ENCODE data around the gene SPEN.

Gene SPEN

GRCh38 chr1:15852036-15852827, 4.7 kb downstream of the SPEN start:
- no peaks in the 10 kb centered on the region for H3K27me3 ChIP-seq (replicated peaks in 2 of 5; ENCODE audit: control insufficient read depth in 4 of 5, insufficient read depth in 5 of 5, low read length in 4 of 5)
- no peaks in the 10 kb centered on the region for H3K9me3 ChIP-seq (ENCODE audit: control extremely low read depth in 1 of 5, control insufficient read depth in 4 of 5, insufficient read depth in 2 of 5, low read depth in 1 of 5, low read length in 4 of 5)
- ChIA-PET POLR2A (no interaction called here), CTCF (interaction anchor here (0.6 to 1.7 kb wide), 5 partner anchors 10 to 36 kb away, joined by 3 to 4 read pairs (median 3); no protein-coding TSS in a partner anchor)
- peak overlapping the region in 3 of 7 experiments; percentile 19 to 37 (median 23) for H3K4me3 ChIP-seq (ENCODE audit: control insufficient read depth in 1 of 7, extremely low read depth in 1 of 7, insufficient read depth in 4 of 7, low read depth in 2 of 7, low read length in 6 of 7)
- H3K27ac ChIP-seq (ENCODE audit: insufficient read depth in 1 of 2, low read depth in 1 of 2, low read length in 2 of 2, poor library complexity in 1 of 2, severe bottlenecking in 2 of 2), result peak overlapping the region in 1 of 2 experiments; percentile 29
- peak in 2 of 3 donors; percentile 20 to 37 for DNase-seq
- 37% methylated on average over 5 of the region's 6 CpGs for WGBS (ENCODE audit: insufficient coverage)
- H3K4me1 ChIP-seq (ENCODE audit: control extremely low read depth in 1 of 4, control insufficient read depth in 4 of 4, insufficient read depth in 4 of 4, low read length in 3 of 4), result peaks cover 24 to 40% (median 30%) of the 10 kb centered on the region in 4 experiments
- no peaks in the 10 kb centered on the region for H3K36me3 ChIP-seq (ENCODE audit: control insufficient read depth in 4 of 4, insufficient read depth in 4 of 4, low read length in 3 of 4)

GRCh38 chr1:15852828-15853302, 5.4 kb downstream of the SPEN start:
- POLR2A ChIA-PET, result no interaction called here
- CTCF ChIA-PET, result interaction anchor here (0.6 to 1.4 kb wide), 4 partner anchors 9 to 23 kb away, joined by 3 read pairs; no protein-coding TSS in a partner anchor
- H3K27me3 ChIP-seq (replicated peaks in 2 of 5; ENCODE audit: control insufficient read depth in 4 of 5, insufficient read depth in 5 of 5, low read length in 4 of 5), result no peaks in the 10 kb centered on the region

GRCh38 chr1:15856888-15857287, 9.4 kb downstream of the SPEN start:
- POLR2A ChIA-PET, result no interaction called here
- DNase-seq, result no peak
- 93% methylated on average over 4 of the region's 5 CpGs for WGBS (ENCODE audit: insufficient coverage)
- H3K4me3 ChIP-seq (ENCODE audit: control insufficient read depth in 1 of 7, extremely low read depth in 1 of 7, insufficient read depth in 4 of 7, low read depth in 2 of 7, low read length in 6 of 7), result no peak overlapping the region
- CTCF ChIA-PET, result no interaction called here
- H3K9me3 ChIP-seq (ENCODE audit: control extremely low read depth in 1 of 5, control insufficient read depth in 4 of 5, insufficient read depth in 2 of 5, low read depth in 1 of 5, low read length in 4 of 5), result no peaks in the 10 kb centered on the region
- no peaks in the 10 kb centered on the region for H3K27me3 ChIP-seq (replicated peaks in 2 of 5; ENCODE audit: control insufficient read depth in 4 of 5, insufficient read depth in 5 of 5, low read length in 4 of 5)
- H3K36me3 ChIP-seq (ENCODE audit: control insufficient read depth in 4 of 4, insufficient read depth in 4 of 4, low read length in 3 of 4), result no peaks in the 10 kb centered on the region
- peaks cover 6 to 15% (median 7%) of the 10 kb centered on the region in 4 experiments for H3K4me1 ChIP-seq (ENCODE audit: control extremely low read depth in 1 of 4, control insufficient read depth in 4 of 4, insufficient read depth in 4 of 4, low read length in 3 of 4)
- H3K27ac ChIP-seq (ENCODE audit: insufficient read depth in 1 of 2, low read depth in 1 of 2, low read length in 2 of 2, poor library complexity in 1 of 2, severe bottlenecking in 2 of 2), result peak overlapping the region in 1 of 2 experiments; percentile 32

More at GRCh38 chr1:15852828-15853302, 5.4 kb downstream of the SPEN start:
- H3K4me1 ChIP-seq (ENCODE audit: control extremely low read depth in 1 of 4, control insufficient read depth in 4 of 4, insufficient read depth in 4 of 4, low read length in 3 of 4), result peaks cover 24 to 40% (median 30%) of the 10 kb centered on the region in 4 experiments
- no peaks in the 10 kb centered on the region for H3K36me3 ChIP-seq (ENCODE audit: control insufficient read depth in 4 of 4, insufficient read depth in 4 of 4, low read length in 3 of 4)
- WGBS (ENCODE audit: insufficient coverage), result 94% methylated on average over 2 of the region's 3 CpGs
- H3K9me3 ChIP-seq (ENCODE audit: control extremely low read depth in 1 of 5, control insufficient read depth in 4 of 5, insufficient read depth in 2 of 5, low read depth in 1 of 5, low read length in 4 of 5), result no peaks in the 10 kb centered on the region
- no peak overlapping the region for H3K4me3 ChIP-seq (ENCODE audit: control insufficient read depth in 1 of 7, extremely low read depth in 1 of 7, insufficient read depth in 4 of 7, low read depth in 2 of 7, low read length in 6 of 7)
- H3K27ac ChIP-seq (ENCODE audit: insufficient read depth in 1 of 2, low read depth in 1 of 2, low read length in 2 of 2, poor library complexity in 1 of 2, severe bottlenecking in 2 of 2), result no peak overlapping the region
- no peak for DNase-seq

- Histone ChIP-seq H3K4me1 (ENCODE audit: control extremely low read depth in 1 of 4, control insufficient read depth in 4 of 4, insufficient read depth in 4 of 4, low read length in 3 of 4) (peaks cover 0 to 3% (median 1%) of the 10 kb centered on the region in 4 experiments), H3K27ac (ENCODE audit: insufficient read depth in 1 of 2, low read depth in 1 of 2, low read length in 2 of 2, poor library complexity in 1 of 2, severe bottlenecking in 2 of 2) (no peak overlapping the region), H3K4me3 (ENCODE audit: control insufficient read depth in 1 of 7, extremely low read depth in 1 of 7, insufficient read depth in 4 of 7, low read depth in 2 of 7, low read length in 6 of 7) (no peak overlapping the region), H3K27me3 (replicated peaks in 2 of 5; ENCODE audit: control insufficient read depth in 4 of 5, insufficient read depth in 5 of 5, low read length in 4 of 5) (no peaks in the 10 kb centered on the region), H3K9me3 (ENCODE audit: control extremely low read depth in 1 of 5, control insufficient read depth in 4 of 5, insufficient read depth in 2 of 5, low read depth in 1 of 5, low read length in 4 of 5) (no peaks in the 10 kb centered on the region), H3K36me3 (ENCODE audit: control insufficient read depth in 4 of 4, insufficient read depth in 4 of 4, low read length in 3 of 4) (peaks cover 0 to 1% (median 0%) of the 10 kb centered on the region in 4 experiments)
- WGBS (ENCODE audit: insufficient coverage), result 96% methylated on average over 6 of the region's 6 CpGs
- no peak for DNase-seq
- ChIA-PET POLR2A (interaction anchor here (1.2 kb wide), 1 partner anchor 21 kb away, joined by 5 read pairs; no protein-coding TSS in a partner anchor), CTCF (interaction anchor here (1.3 to 1.6 kb wide), 3 partner anchors 7 to 19 kb away, joined by 4 to 5 read pairs (median 5); no protein-coding TSS in a partner anchor)
Observed at GRCh38 chr1:15858069-15858670, 10.7 kb downstream of the SPEN start.

- POLR2A ChIA-PET, result interaction anchor here (0.6 kb wide), 1 partner anchor 24 kb away, joined by 4 read pairs; no protein-coding TSS in a partner anchor
- WGBS (ENCODE audit: insufficient coverage), result no CpG with 5 or more reads among the region's 8 CpGs
- H3K4me1 ChIP-seq (ENCODE audit: control extremely low read depth in 1 of 4, control insufficient read depth in 4 of 4, insufficient read depth in 4 of 4, low read length in 3 of 4), result peaks cover 0 to 3% (median 1%) of the 10 kb centered on the region in 4 experiments
- peaks cover 0 to 1% (median 0%) of the 10 kb centered on the region in 4 experiments for H3K36me3 ChIP-seq (ENCODE audit: control insufficient read depth in 4 of 4, insufficient read depth in 4 of 4, low read length in 3 of 4)
- no peak overlapping the region for H3K27ac ChIP-seq (ENCODE audit: insufficient read depth in 1 of 2, low read depth in 1 of 2, low read length in 2 of 2, poor library complexity in 1 of 2, severe bottlenecking in 2 of 2)
- CTCF ChIA-PET, result interaction anchor here (0.6 to 1.6 kb wide), 5 partner anchors 8 to 43 kb away, joined by 3 to 5 read pairs (median 5); no protein-coding TSS in a partner anchor
- DNase-seq, result no peak
- H3K4me3 ChIP-seq (ENCODE audit: control insufficient read depth in 1 of 7, extremely low read depth in 1 of 7, insufficient read depth in 4 of 7, low read depth in 2 of 7, low read length in 6 of 7), result no peak overlapping the region
- no peaks in the 10 kb centered on the region for H3K9me3 ChIP-seq (ENCODE audit: control extremely low read depth in 1 of 5, control insufficient read depth in 4 of 5, insufficient read depth in 2 of 5, low read depth in 1 of 5, low read length in 4 of 5)
- no peaks in the 10 kb centered on the region for H3K27me3 ChIP-seq (replicated peaks in 2 of 5; ENCODE audit: control insufficient read depth in 4 of 5, insufficient read depth in 5 of 5, low read length in 4 of 5)
Observed at GRCh38 chr1:15858672-15859372, 11.3 kb downstream of the SPEN start.

GRCh38 chr1:15863156-15863901, 15.8 kb downstream of the SPEN start:
- CTCF ChIA-PET, result interaction anchor here (1.2 to 2.4 kb wide), 4 partner anchors 13 to 46 kb away, joined by 3 to 10 read pairs (median 4); no protein-coding TSS in a partner anchor
- Histone ChIP-seq H3K36me3 (ENCODE audit: control insufficient read depth in 4 of 4, insufficient read depth in 4 of 4, low read length in 3 of 4) (peaks cover 0 to 1% (median 0%) of the 10 kb centered on the region in 4 experiments), H3K4me3 (ENCODE audit: control insufficient read depth in 1 of 7, extremely low read depth in 1 of 7, insufficient read depth in 4 of 7, low read depth in 2 of 7, low read length in 6 of 7) (no peak overlapping the region), H3K27ac (ENCODE audit: insufficient read depth in 1 of 2, low read depth in 1 of 2, low read length in 2 of 2, poor library complexity in 1 of 2, severe bottlenecking in 2 of 2) (no peak overlapping the region), H3K9me3 (ENCODE audit: control extremely low read depth in 1 of 5, control insufficient read depth in 4 of 5, insufficient read depth in 2 of 5, low read depth in 1 of 5, low read length in 4 of 5) (no peaks in the 10 kb centered on the region), H3K4me1 (ENCODE audit: control extremely low read depth in 1 of 4, control insufficient read depth in 4 of 4, insufficient read depth in 4 of 4, low read length in 3 of 4) (peaks cover 0 to 7% (median 0%) of the 10 kb centered on the region in 4 experiments), H3K27me3 (replicated peaks in 2 of 5; ENCODE audit: control insufficient read depth in 4 of 5, insufficient read depth in 5 of 5, low read length in 4 of 5) (no peaks in the 10 kb centered on the region)
- POLR2A ChIA-PET, result interaction anchor here (0.7 kb wide), 1 partner anchor 13 kb away, joined by 4 read pairs; no protein-coding TSS in a partner anchor
- DNase-seq, result no peak
- WGBS (ENCODE audit: insufficient coverage), result no CpG with 5 or more reads among the region's 2 CpGs
